OCI-LY3 (cell line): ENCODE data around the gene KIF25.

Source experiments
- H2AFZ ChIP-seq: fragments of 200-600, 300-600 bp; shearing (Covaris generic); 2 replicates; pipeline ENCODE4 v1.6.0; 2014; ENCODE audit warnings: antibody characterized with exemption, low read depth, low read length
- H3K27ac ChIP-seq: fragments of 200-600, 300-600 bp; sonication (generic); 2 replicates; pipeline ENCODE4 v1.5.1; 2014; ENCODE audit warnings: mild to moderate bottlenecking, low read length, moderate library complexity, mixed read lengths
- H3K27me3 ChIP-seq: fragments of 200-600, 300-600 bp; sonication (generic); 2 replicates; pipeline ENCODE4 v1.6.1; 2014; ENCODE audit warnings: low read depth, low read length, mixed read lengths
- H3K36me3 ChIP-seq: fragments of 200-600, 300-600 bp; sonication (generic); replicated peaks from 2 replicates; pipeline ENCODE3; 2014; ENCODE audit warnings: low read depth, low read length, mixed read lengths
- H3K4me1 ChIP-seq: fragments of 300-600, 200-600 bp; sonication (generic); 2 replicates; pipeline ENCODE4 v1.6.1; 2014; ENCODE audit warnings: low read length, mixed read lengths
- H3K4me2 ChIP-seq: fragments of 200-600, 300-600 bp; sonication (generic); 2 replicates; pipeline ENCODE4 v1.6.1; 2014; ENCODE audit warnings: low read length, mixed read lengths
- H3K4me3 ChIP-seq: fragments of 300-600, 200-600 bp; sonication (generic); 2 replicates; pipeline ENCODE4 v1.5.1; 2014; ENCODE audit warnings: antibody characterized with exemption, mild to moderate bottlenecking, low read length, moderate library complexity
- H3K79me2 ChIP-seq: fragments of 300-600, 200-600 bp; shearing (Covaris generic); 2 replicates; pipeline ENCODE4 v1.6.1; 2014; ENCODE audit warnings: mild to moderate bottlenecking, low read length, mixed read lengths
- H3K9ac ChIP-seq: fragments of 300-600, 200-600 bp; shearing (Covaris generic); 2 replicates; pipeline ENCODE4 v1.6.0; 2014; ENCODE audit warnings: mild to moderate bottlenecking, low read length, moderate library complexity
- H3K9me3 ChIP-seq: fragments of 200-600, 300-600 bp; shearing (Covaris generic); 2 replicates; pipeline ENCODE4 v1.6.1; 2014; ENCODE audit warnings: low read length, mixed read lengths; ENCODE audit not compliant: insufficient read depth
- H4K20me1 ChIP-seq: fragments of 200-600, 300-600 bp; sonication (generic); 2 replicates; pipeline ENCODE4 v1.6.1; 2016; ENCODE audit warnings: low read length, mixed read lengths; ENCODE audit not compliant: insufficient read depth
- CTCF ChIP-seq: fragments of 200-600, 300-600 bp; sonication (generic); IDR thresholded peaks from 2 replicates; pipeline ENCODE4 v1.5.1; 2014; ENCODE audit warnings: antibody characterized with exemption, low read length, low read depth
- EZH2phosphoT487 ChIP-seq: fragments of 200-600 bp; shearing (Covaris generic); IDR thresholded peaks from 2 replicates; pipeline ENCODE4 v1.6.1; 2018; ENCODE audit warnings: antibody characterized with exemption, mixed run types, low read depth

Gene KIF25

DNA sequence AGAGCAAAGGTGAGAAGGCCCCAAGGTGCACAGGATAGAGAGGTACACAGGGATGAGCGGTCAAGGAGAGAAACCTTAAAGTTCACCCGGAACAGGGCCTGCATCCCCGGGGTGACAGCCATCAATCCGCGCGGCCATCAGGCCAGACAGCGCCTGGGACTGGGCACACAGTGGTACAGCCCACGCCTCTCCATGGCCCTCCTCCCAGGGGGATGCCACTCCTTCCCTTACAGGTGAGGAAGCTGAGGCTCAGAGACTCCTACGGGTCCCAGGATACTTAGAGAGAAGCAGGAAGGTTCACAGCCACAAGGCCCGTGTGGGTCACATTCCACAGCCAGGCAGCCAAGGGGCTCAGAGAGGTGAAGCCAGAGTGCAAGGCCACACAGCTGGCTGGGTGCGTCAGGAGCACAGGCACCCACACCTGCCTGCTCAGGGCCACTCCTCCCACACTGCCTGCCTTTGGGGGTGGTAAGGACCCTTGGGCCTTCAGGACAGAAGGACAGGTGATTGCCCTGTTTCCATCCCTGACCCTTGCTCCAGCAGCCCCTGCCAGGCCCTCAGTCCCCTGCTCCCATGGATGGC, 66.8 kb downstream of the KIF25 start:
- Histone ChIP-seq H3K9me3 (no peaks in the 10 kb centered on the region), H3K9ac (no peak overlapping the region), H4K20me1 (no peaks in the 10 kb centered on the region), H3K27ac (no peak overlapping the region), H3K4me2 (no peak overlapping the region), H2AFZ (no peak overlapping the region), H3K4me1 (no peaks in the 10 kb centered on the region), H3K4me3 (no peak overlapping the region), H3K79me2 (no peaks in the 10 kb centered on the region), H3K36me3 (no peaks in the 10 kb centered on the region), H3K27me3 (no peaks in the 10 kb centered on the region)
- no peak for TF ChIP-seq EZH2phosphoT487
- no peak for TF ChIP-seq CTCF

GRCh38 chr6:168067081-168067759, 69.7 kb downstream of the KIF25 start:
- no peak for TF ChIP-seq EZH2phosphoT487
- TF ChIP-seq CTCF = no peak
- Histone ChIP-seq H3K27me3 (no peaks in the 10 kb centered on the region), H3K36me3 (no peaks in the 10 kb centered on the region), H3K4me3 (no peak overlapping the region), H3K9ac (no peak overlapping the region), H3K4me2 (no peak overlapping the region), H3K9me3 (no peaks in the 10 kb centered on the region), H2AFZ (no peak overlapping the region), H3K4me1 (no peaks in the 10 kb centered on the region), H3K79me2 (no peaks in the 10 kb centered on the region), H4K20me1 (no peaks in the 10 kb centered on the region), H3K27ac (no peak overlapping the region)

- no peaks in the 10 kb centered on the region for H3K79me2 ChIP-seq
- no peak overlapping the region for H3K9ac ChIP-seq
- no peaks in the 10 kb centered on the region for H3K9me3 ChIP-seq
- TF ChIP-seq CTCF (no peak), EZH2phosphoT487 (no peak)
- no peak overlapping the region for H3K27ac ChIP-seq
- no peaks in the 10 kb centered on the region for H3K36me3 ChIP-seq
- H3K4me3 ChIP-seq = no peak overlapping the region
- H4K20me1 ChIP-seq = no peaks in the 10 kb centered on the region
- H3K27me3 ChIP-seq = no peaks in the 10 kb centered on the region
- no peak overlapping the region for H2AFZ ChIP-seq
- H3K4me1 ChIP-seq = no peaks in the 10 kb centered on the region
- no peak overlapping the region for H3K4me2 ChIP-seq
Measured at GRCh38 chr6:168070804-168071203, 73.3 kb downstream of the KIF25 start.

DNA sequence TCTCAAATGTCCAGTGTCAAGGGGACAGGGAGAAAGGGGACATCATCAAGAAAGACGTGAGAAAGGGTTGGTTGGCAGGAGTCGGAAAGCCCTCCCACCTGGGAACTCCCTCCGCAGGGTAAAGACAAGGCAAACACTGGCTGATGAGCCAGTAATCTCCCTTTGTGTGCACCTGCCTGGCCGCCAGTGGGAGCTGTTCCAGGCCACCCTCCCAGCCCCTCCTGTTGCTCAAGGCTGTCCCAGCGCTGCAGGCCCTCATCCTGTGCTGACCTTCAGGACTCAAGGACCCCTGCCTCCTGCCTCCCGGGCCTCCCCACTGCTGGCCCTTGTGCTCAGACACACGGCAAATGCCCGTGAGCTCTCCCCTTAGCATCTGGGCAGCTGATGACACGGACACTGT, 74.1 kb downstream of the KIF25 start:
- no peak overlapping the region for H3K9ac ChIP-seq
- H3K9me3 ChIP-seq = no peaks in the 10 kb centered on the region
- H2AFZ ChIP-seq = no peak overlapping the region
- no peak overlapping the region for H3K4me3 ChIP-seq
- no peaks in the 10 kb centered on the region for H3K27me3 ChIP-seq
- H3K36me3 ChIP-seq = no peaks in the 10 kb centered on the region
- no peak overlapping the region for H3K27ac ChIP-seq
- H3K4me1 ChIP-seq = no peaks in the 10 kb centered on the region
- H3K4me2 ChIP-seq = no peak overlapping the region
- TF ChIP-seq CTCF = no peak
- no peak for TF ChIP-seq EZH2phosphoT487
- no peaks in the 10 kb centered on the region for H4K20me1 ChIP-seq
- no peaks in the 10 kb centered on the region for H3K79me2 ChIP-seq
